KMS-11 (cell line): Measurements from ENCODE around the gene STUM.
A peak's percentile ranks its signal among the peaks of the same experiment; 100 is the strongest.

Experiments
- H2AFZ ChIP-seq: fragments of 200-600 bp; sonication (generic); 2 replicates; pipeline ENCODE4 v1.6.1; 2016; ENCODE audit warnings: antibody characterized with exemption, mixed run types, low read depth
- H3K27ac ChIP-seq: fragments of 200-600 bp; sonication (generic); 2 replicates; pipeline ENCODE4 v1.6.1; 2016; ENCODE audit warnings: mild to moderate bottlenecking, mixed run types
- H3K27me3 ChIP-seq: fragments of 200-600 bp; sonication (generic); 2 replicates; pipeline ENCODE4 v1.6.1; 2017; ENCODE audit warnings: mild to moderate bottlenecking, low read depth, mixed run types, moderate library complexity; ENCODE audit not compliant: insufficient read depth
- H3K36me3 ChIP-seq: fragments of 200-600 bp; sonication (generic); 2 replicates; pipeline ENCODE4 v1.6.1; 2017; ENCODE audit warnings: mild to moderate bottlenecking, mixed run types; ENCODE audit not compliant: insufficient read depth
- H3K4me1 ChIP-seq: fragments of 200-600 bp; sonication (generic); 2 replicates; pipeline ENCODE4 v1.6.1; 2016; ENCODE audit warnings: mild to moderate bottlenecking, low read depth, mixed run types; ENCODE audit not compliant: poor library complexity, severe bottlenecking
- H3K4me2 ChIP-seq: fragments of 200-600 bp; sonication (generic); 2 replicates; pipeline ENCODE4 v1.7.0; 2016; ENCODE audit warnings: mild to moderate bottlenecking, mixed run types
- H3K4me3 ChIP-seq: fragments of 200-600 bp; sonication (generic); IDR thresholded peaks from 2 replicates; pipeline ENCODE4 v1.6.1; 2017; ENCODE audit warnings: low read depth, low read length, mixed read lengths; ENCODE audit not compliant: insufficient read depth
- H3K79me2 ChIP-seq: fragments of 200-600 bp; sonication (generic); 2 replicates; pipeline ENCODE4 v1.6.1; 2016; ENCODE audit warnings: low read depth, mixed run types; ENCODE audit not compliant: insufficient read depth
- H3K9ac ChIP-seq: fragments of 200-600 bp; sonication (generic); 2 replicates; pipeline ENCODE4 v1.6.1; 2016; ENCODE audit warnings: mild to moderate bottlenecking, mixed run types
- H4K20me1 ChIP-seq: fragments of 200-600 bp; sonication (generic); 2 replicates; pipeline ENCODE4 v1.6.1; 2016; ENCODE audit warnings: mild to moderate bottlenecking, mixed run types; ENCODE audit not compliant: insufficient read depth
- TF ChIP-seq, protein P1 (sequence below): fragments of 200-600 bp; sonication (generic); conservative IDR thresholded peaks from 2 replicates; pipeline ENCODE4 v1.6.1; 2017; ENCODE audit warnings: low read depth, mild to moderate bottlenecking, antibody characterized with exemption, low read length, moderate library complexity, mixed read lengths

STUM gene

DNA sequence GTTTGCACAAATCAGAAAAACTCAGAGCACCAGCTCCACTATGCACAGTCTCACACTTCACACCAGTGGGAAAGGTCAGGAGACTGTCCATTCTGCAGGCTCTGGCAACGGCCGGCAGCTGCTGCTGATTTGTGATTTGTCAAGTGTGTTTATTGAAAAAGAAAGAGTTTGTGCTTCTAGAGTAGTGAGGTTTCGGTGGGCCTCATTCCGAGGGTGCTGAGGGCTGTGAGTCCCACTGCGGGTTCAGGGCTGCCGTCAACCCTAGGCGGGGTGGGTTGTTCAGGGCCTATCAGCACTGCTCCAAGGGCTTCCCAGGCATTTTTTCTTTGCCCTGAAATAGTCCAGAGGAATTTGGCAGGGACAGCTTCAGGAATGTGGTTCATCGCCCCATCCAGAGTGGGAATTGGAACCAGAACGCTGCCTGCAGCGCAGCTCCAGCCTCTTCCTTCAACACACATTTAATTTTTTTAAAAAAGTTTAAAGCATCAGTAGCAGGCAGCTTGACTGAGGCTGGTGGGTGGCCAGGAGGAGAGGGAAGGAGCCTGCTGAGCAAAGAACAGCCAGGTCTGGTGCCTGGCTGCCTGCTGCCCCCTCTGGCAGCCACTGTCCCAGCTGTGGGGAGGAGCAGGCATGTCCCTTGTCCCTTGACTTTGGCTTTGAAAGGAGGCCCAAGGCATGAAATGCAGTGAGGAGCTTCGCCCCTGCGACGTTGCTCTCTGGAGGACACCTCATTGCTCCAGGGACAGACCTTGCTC, 19.7 kb downstream of the STUM start:
- H4K20me1 ChIP-seq: no peaks in the 10 kb centered on the region
- H3K4me3 ChIP-seq: no peak overlapping the region
- TF ChIP-seq, protein P1, sequence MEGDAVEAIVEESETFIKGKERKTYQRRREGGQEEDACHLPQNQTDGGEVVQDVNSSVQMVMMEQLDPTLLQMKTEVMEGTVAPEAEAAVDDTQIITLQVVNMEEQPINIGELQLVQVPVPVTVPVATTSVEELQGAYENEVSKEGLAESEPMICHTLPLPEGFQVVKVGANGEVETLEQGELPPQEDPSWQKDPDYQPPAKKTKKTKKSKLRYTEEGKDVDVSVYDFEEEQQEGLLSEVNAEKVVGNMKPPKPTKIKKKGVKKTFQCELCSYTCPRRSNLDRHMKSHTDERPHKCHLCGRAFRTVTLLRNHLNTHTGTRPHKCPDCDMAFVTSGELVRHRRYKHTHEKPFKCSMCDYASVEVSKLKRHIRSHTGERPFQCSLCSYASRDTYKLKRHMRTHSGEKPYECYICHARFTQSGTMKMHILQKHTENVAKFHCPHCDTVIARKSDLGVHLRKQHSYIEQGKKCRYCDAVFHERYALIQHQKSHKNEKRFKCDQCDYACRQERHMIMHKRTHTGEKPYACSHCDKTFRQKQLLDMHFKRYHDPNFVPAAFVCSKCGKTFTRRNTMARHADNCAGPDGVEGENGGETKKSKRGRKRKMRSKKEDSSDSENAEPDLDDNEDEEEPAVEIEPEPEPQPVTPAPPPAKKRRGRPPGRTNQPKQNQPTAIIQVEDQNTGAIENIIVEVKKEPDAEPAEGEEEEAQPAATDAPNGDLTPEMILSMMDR: no peak
- no peaks in the 10 kb centered on the region for H3K79me2 ChIP-seq
- H3K4me2 ChIP-seq: no peak overlapping the region
- H3K27me3 ChIP-seq: no peaks in the 10 kb centered on the region
- H3K36me3 ChIP-seq: no peaks in the 10 kb centered on the region
- H3K9ac ChIP-seq: no peak overlapping the region
- H2AFZ ChIP-seq: no peak overlapping the region
- H3K27ac ChIP-seq: no peak overlapping the region
- peaks cover 5% of the 10 kb centered on the region for H3K4me1 ChIP-seq

DNA sequence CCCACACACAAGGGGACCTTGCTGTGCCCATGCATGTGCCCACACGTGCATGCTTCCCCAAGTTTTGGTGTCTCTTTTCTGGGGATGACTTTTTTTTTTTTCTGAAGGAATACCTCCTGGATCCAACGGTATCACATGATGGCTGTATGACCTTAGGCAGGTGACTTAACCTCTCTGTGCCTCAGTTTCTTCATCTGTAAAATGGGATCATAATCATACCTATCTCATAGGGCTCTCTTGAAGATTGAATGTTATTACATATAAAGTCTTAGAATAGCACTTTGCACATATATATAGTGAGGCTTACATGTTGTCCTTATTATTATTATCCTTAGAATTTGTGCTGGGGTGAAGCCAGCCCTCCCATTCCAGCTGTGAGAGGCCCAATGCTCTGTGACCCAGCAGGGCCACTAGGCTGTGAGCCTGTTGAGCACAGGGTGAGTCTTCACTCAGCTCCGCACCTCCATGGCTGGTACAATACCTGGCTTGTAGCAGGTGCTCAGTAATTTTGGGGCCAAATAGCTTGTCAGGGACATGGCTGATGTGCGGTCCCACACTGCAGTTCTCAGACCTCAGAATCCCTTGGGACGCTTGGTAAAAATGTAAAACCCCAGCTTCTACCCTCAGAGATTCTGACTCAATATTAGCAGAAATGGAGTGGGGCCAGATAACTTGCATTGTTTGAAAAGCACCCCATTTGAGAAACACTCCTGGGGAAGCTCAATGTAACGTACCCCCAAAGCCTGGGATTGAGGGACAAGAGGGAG, 20.6 kb downstream of the STUM start:
- no peak overlapping the region for H3K4me2 ChIP-seq
- no peaks in the 10 kb centered on the region for H3K27me3 ChIP-seq
- H3K79me2 ChIP-seq: no peaks in the 10 kb centered on the region
- no peak overlapping the region for H3K4me3 ChIP-seq
- H2AFZ ChIP-seq: no peak overlapping the region
- no peak overlapping the region for H3K27ac ChIP-seq
- no peaks in the 10 kb centered on the region for H3K36me3 ChIP-seq
- H3K9ac ChIP-seq: no peak overlapping the region
- TF ChIP-seq, protein P1: no peak
- no peaks in the 10 kb centered on the region for H4K20me1 ChIP-seq
- peaks cover 5% of the 10 kb centered on the region for H3K4me1 ChIP-seq

DNA sequence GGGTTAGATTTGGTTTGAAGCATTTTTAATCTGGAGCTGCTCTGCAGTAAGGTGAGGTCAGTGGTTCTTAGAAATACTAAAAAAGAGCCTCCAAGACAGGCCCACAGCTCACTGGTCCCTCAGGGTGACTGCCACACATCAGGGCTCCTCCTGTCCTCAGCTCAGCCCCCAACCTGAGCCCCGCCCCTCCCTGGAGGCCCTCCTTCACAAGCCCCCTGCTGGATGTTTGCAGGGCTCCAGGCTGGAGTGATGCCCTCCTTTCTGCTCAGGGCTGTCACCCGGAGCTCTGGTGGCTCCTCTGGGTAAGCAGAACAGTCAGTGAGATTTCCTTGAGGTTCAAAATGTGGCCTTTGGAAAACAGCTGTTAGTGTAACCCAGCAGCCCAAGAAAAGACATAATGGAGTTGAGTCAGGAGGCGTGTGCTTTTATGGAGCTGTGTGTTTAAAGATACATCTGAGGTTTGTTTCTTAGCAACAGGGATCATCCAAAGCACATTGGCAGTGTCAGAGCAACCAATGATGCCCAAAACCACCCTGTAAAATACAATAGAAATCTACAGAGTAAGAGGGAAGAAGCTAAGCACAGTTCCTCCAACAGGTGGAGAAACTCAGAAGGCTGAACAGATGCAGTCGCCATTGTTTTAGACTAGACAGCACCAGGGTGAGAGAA, 21.4 kb downstream of the STUM start:
- H3K36me3 ChIP-seq: no peaks in the 10 kb centered on the region
- H3K27me3 ChIP-seq: no peaks in the 10 kb centered on the region
- no peaks in the 10 kb centered on the region for H3K79me2 ChIP-seq
- no peak overlapping the region for H3K4me3 ChIP-seq
- H3K9ac ChIP-seq: no peak overlapping the region
- TF ChIP-seq, protein P1: 0 out of 2 replicates have a peak, but pooled peaks have one; percentile 22
- no peak overlapping the region for H3K27ac ChIP-seq
- no peak overlapping the region for H3K4me2 ChIP-seq
- no peak overlapping the region for H2AFZ ChIP-seq
- no peaks in the 10 kb centered on the region for H4K20me1 ChIP-seq
- H3K4me1 ChIP-seq: peaks cover 5% of the 10 kb centered on the region

DNA sequence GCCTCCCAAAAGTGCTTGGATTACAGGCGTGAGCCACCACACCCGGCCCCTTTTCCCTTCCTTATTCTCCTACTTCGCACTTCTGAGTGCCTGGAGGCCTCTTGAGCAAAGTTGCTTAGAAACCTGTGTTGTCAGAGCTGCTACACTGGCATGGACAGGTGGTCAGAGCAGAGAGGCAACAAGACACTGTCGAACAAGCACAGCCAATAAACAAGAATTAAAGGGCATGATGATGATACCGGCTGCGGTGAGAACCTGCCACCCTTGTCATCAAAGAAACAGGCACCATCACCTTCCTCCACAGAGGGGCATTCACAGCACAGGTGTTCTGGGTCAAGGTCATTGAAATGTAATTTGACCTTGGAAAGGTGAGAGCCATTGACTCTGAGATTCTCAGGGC, 23.3 kb downstream of the STUM start:
- Histone ChIP-seq H3K79me2 (no peaks in the 10 kb centered on the region), H4K20me1 (no peaks in the 10 kb centered on the region), H3K4me2 (no peak overlapping the region), H3K27ac (no peak overlapping the region), H3K4me1 (peaks cover 5% of the 10 kb centered on the region), H3K4me3 (no peak overlapping the region), H3K27me3 (no peaks in the 10 kb centered on the region), H2AFZ (no peak overlapping the region), H3K36me3 (no peaks in the 10 kb centered on the region), H3K9ac (no peak overlapping the region)
- TF ChIP-seq, protein P1: no peak
